Measurements from ENCODE around the gene STEAP1B.

The STEAP1B gene

GRCh38 chr7:22404421-22405023 is 95.5 kb downstream of the STEAP1B start:
- no peak overlapping the region for H3K4me3 ChIP-seq (ENCODE audit: low read depth, low read length)
- H3K36me3 ChIP-seq (ENCODE audit: control insufficient read depth, insufficient read depth, low read length): no peaks in the 10 kb centered on the region
- no peak overlapping the region for H3K9ac ChIP-seq (ENCODE audit: low read depth, low read length)
- H3K27me3 ChIP-seq (ENCODE audit: control insufficient read depth, insufficient read depth, low read length): no peaks in the 10 kb centered on the region
- no peaks in the 10 kb centered on the region for H3K4me1 ChIP-seq (ENCODE audit: control insufficient read depth, insufficient read depth, low read length)
- H3K9me3 ChIP-seq (ENCODE audit: control insufficient read depth, insufficient read depth, low read length): no peaks in the 10 kb centered on the region

DNA sequence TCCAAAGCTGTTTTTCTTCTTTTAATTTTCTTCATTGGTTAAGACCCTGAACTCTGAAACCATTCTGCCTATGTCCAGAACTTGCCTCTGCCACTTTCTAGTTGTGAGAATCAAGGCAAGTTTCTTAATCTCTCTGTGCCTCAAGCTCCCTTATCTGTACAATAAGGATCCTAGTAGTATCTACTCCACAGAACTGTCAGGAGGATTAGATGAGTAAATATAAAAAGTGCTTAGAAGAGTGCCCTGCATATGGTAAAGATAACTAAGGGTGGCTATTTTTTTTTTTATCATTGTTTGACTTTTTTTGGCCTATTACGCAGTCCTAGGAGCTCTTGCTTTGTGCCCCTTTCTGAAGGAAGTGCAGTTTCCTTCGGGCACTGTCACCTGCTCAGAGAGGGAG is 96.6 kb downstream of the STEAP1B start:
- Histone ChIP-seq H3K4me3 (ENCODE audit: low read depth, low read length) (no peak overlapping the region), H3K9ac (ENCODE audit: low read depth, low read length) (no peak overlapping the region), H3K36me3 (ENCODE audit: control insufficient read depth, insufficient read depth, low read length) (no peaks in the 10 kb centered on the region), H3K4me1 (ENCODE audit: control insufficient read depth, insufficient read depth, low read length) (no peaks in the 10 kb centered on the region), H3K9me3 (ENCODE audit: control insufficient read depth, insufficient read depth, low read length) (no peaks in the 10 kb centered on the region), H3K27me3 (ENCODE audit: control insufficient read depth, insufficient read depth, low read length) (no peaks in the 10 kb centered on the region)

- H3K27me3 ChIP-seq (ENCODE audit: control insufficient read depth, insufficient read depth, low read length): no peaks in the 10 kb centered on the region
- no peaks in the 10 kb centered on the region for H3K9me3 ChIP-seq (ENCODE audit: control insufficient read depth, insufficient read depth, low read length)
- no peaks in the 10 kb centered on the region for H3K36me3 ChIP-seq (ENCODE audit: control insufficient read depth, insufficient read depth, low read length)
- no peak overlapping the region for H3K9ac ChIP-seq (ENCODE audit: low read depth, low read length)
- no peaks in the 10 kb centered on the region for H3K4me1 ChIP-seq (ENCODE audit: control insufficient read depth, insufficient read depth, low read length)
- H3K4me3 ChIP-seq (ENCODE audit: low read depth, low read length): no peak overlapping the region
Observed at GRCh38 chr7:22402250-22402649, 97.7 kb downstream of the STEAP1B start.

DNA sequence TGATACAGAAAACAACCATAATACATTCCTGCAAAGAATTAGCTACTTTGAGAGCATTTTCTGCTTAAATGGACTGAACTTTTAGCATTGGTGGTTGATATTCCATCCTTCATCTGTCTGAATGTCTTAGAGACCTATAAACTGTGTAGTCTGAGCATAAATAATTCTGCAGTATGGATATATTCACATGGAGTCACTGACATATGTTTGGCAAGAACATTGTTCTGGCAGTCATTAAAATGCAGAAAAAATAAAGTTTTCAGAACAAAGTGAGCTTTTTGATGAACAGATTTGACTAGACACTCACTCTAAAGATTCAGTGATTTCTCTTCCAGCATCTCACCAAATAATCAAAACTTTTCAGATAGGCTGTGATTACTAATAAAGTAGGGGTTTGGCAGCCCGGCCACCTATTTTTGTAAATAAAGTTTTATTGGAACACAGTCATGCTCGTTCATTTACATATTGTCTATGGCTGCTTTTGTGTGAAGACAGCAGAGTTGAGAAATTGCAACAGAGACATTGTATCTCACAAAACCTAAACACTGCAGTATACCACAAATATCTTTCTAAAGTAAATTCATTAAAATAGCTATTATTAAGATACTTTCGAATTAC is 98.9 kb downstream of the STEAP1B start:
- no peaks in the 10 kb centered on the region for H3K36me3 ChIP-seq (ENCODE audit: control insufficient read depth, insufficient read depth, low read length)
- no peaks in the 10 kb centered on the region for H3K9me3 ChIP-seq (ENCODE audit: control insufficient read depth, insufficient read depth, low read length)
- H3K4me1 ChIP-seq (ENCODE audit: control insufficient read depth, insufficient read depth, low read length): no peaks in the 10 kb centered on the region
- H3K9ac ChIP-seq (ENCODE audit: low read depth, low read length): no peak overlapping the region
- no peaks in the 10 kb centered on the region for H3K27me3 ChIP-seq (ENCODE audit: control insufficient read depth, insufficient read depth, low read length)
- H3K4me3 ChIP-seq (ENCODE audit: low read depth, low read length): no peak overlapping the region

GRCh38 chr7:22400150-22400814 is 99.7 kb downstream of the STEAP1B start:
- Histone ChIP-seq H3K9ac (ENCODE audit: low read depth, low read length) (no peak overlapping the region), H3K9me3 (ENCODE audit: control insufficient read depth, insufficient read depth, low read length) (no peaks in the 10 kb centered on the region), H3K36me3 (ENCODE audit: control insufficient read depth, insufficient read depth, low read length) (no peaks in the 10 kb centered on the region), H3K4me3 (ENCODE audit: low read depth, low read length) (no peak overlapping the region), H3K4me1 (ENCODE audit: control insufficient read depth, insufficient read depth, low read length) (no peaks in the 10 kb centered on the region), H3K27me3 (ENCODE audit: control insufficient read depth, insufficient read depth, low read length) (no peaks in the 10 kb centered on the region)

DNA sequence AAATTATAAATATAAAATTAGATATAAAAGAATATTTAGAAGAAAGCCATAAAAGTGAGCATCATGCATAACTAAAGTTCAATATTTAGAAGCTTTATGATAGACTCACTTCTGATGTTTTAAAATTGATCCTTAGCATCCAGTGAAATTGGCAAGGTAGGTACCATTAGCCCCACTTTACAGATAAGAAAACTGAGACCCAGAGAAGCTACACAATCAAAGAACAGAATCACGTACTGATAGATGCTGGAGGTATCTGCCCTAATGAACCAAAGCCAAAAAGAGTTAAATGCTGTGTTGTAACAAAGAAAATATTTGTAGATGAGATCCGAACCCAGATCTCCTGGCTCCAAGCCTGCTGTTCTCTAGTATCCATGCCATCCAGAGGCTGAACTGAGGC is 100.4 kb downstream of the STEAP1B start:
- no peaks in the 10 kb centered on the region for H3K4me1 ChIP-seq (ENCODE audit: control insufficient read depth, insufficient read depth, low read length)
- no peak overlapping the region for H3K4me3 ChIP-seq (ENCODE audit: low read depth, low read length)
- no peaks in the 10 kb centered on the region for H3K9me3 ChIP-seq (ENCODE audit: control insufficient read depth, insufficient read depth, low read length)
- H3K36me3 ChIP-seq (ENCODE audit: control insufficient read depth, insufficient read depth, low read length): no peaks in the 10 kb centered on the region
- no peaks in the 10 kb centered on the region for H3K27me3 ChIP-seq (ENCODE audit: control insufficient read depth, insufficient read depth, low read length)
- H3K9ac ChIP-seq (ENCODE audit: low read depth, low read length): no peak overlapping the region

GRCh38 chr7:22399091-22399490 is 100.9 kb downstream of the STEAP1B start:
- Histone ChIP-seq H3K4me3 (ENCODE audit: low read depth, low read length) (no peak overlapping the region), H3K4me1 (ENCODE audit: control insufficient read depth, insufficient read depth, low read length) (no peaks in the 10 kb centered on the region), H3K9me3 (ENCODE audit: control insufficient read depth, insufficient read depth, low read length) (no peaks in the 10 kb centered on the region), H3K9ac (ENCODE audit: low read depth, low read length) (no peak overlapping the region), H3K27me3 (ENCODE audit: control insufficient read depth, insufficient read depth, low read length) (no peaks in the 10 kb centered on the region), H3K36me3 (ENCODE audit: control insufficient read depth, insufficient read depth, low read length) (no peaks in the 10 kb centered on the region)

- H3K36me3 ChIP-seq (ENCODE audit: control insufficient read depth, insufficient read depth, low read length): no peaks in the 10 kb centered on the region
- no peaks in the 10 kb centered on the region for H3K27me3 ChIP-seq (ENCODE audit: control insufficient read depth, insufficient read depth, low read length)
- no peak overlapping the region for H3K4me3 ChIP-seq (ENCODE audit: low read depth, low read length)
- H3K9ac ChIP-seq (ENCODE audit: low read depth, low read length): no peak overlapping the region
- no peaks in the 10 kb centered on the region for H3K9me3 ChIP-seq (ENCODE audit: control insufficient read depth, insufficient read depth, low read length)
- no peaks in the 10 kb centered on the region for H3K4me1 ChIP-seq (ENCODE audit: control insufficient read depth, insufficient read depth, low read length)
Observed at GRCh38 chr7:22397981-22398380, 102.0 kb downstream of the STEAP1B start.

DNA sequence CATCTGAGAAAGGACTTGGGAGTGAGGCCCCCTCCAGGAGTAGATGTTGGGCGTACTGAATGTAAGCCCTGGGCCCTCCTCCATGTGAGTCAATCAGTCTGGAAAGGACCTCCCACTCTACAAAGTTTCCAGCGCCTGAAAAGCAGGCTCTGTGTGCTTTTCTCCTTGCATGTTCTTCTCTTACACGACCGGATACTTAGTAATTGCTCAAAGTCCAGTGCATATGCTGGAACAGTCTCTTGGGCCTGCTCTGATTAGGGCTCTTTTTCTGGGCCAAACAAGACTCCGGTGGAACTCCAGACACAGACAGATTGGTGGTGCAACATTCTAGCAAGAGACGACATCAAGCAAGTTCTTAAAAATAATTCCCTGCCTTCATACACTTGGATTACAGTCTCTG is 104.8 kb downstream of the STEAP1B start:
- Histone ChIP-seq H3K27me3 (ENCODE audit: control insufficient read depth, insufficient read depth, low read length) (no peaks in the 10 kb centered on the region), H3K9me3 (ENCODE audit: control insufficient read depth, insufficient read depth, low read length) (no peaks in the 10 kb centered on the region), H3K4me1 (ENCODE audit: control insufficient read depth, insufficient read depth, low read length) (peaks cover 3% of the 10 kb centered on the region), H3K36me3 (ENCODE audit: control insufficient read depth, insufficient read depth, low read length) (no peaks in the 10 kb centered on the region), H3K9ac (ENCODE audit: low read depth, low read length) (no peak overlapping the region), H3K4me3 (ENCODE audit: low read depth, low read length) (no peak overlapping the region)

GRCh38 chr7:22394739-22395138 is 105.2 kb downstream of the STEAP1B start:
- H3K9ac ChIP-seq (ENCODE audit: low read depth, low read length): no peak overlapping the region
- no peaks in the 10 kb centered on the region for H3K9me3 ChIP-seq (ENCODE audit: control insufficient read depth, insufficient read depth, low read length)
- no peaks in the 10 kb centered on the region for H3K36me3 ChIP-seq (ENCODE audit: control insufficient read depth, insufficient read depth, low read length)
- H3K4me1 ChIP-seq (ENCODE audit: control insufficient read depth, insufficient read depth, low read length): peaks cover 3% of the 10 kb centered on the region
- H3K4me3 ChIP-seq (ENCODE audit: low read depth, low read length): no peak overlapping the region
- H3K27me3 ChIP-seq (ENCODE audit: control insufficient read depth, insufficient read depth, low read length): no peaks in the 10 kb centered on the region

DNA sequence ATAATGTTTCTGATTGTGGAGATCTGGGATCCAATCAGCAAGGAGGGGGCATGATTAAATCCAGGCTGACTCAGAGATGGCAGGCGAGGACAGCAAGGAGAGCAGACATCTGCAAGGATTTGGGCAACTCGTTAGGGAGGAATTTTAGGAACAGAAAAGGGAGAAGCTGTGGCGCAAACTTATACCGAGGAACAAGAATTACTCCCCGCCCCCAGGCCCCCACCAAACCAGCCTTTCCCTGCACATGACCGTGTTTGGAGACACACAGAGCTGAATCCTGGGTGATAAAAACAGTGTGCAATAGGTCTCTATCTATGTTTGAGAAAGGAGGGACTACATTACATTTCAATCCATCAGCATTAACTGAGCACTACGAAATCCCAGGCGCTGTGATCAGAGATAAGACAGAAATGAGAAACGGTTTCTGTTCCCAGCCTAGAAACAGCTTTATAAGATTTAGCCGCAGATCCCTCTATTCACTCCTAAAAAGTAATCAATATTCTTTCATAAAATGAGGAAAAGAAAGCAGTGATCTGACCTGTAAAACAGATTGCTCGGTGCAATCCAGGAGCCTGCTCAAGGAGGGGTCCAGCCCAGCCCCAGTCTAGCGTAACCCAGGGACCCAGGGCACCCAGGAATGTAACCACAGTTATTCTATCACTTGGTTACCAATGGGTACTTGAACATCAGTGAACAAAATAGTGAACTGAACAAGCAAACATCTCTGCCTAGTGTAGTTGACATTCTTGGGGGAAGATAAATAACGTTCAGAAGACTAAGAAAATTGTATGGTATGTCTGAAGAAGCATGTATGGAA is 105.9 kb downstream of the STEAP1B start:
- no peaks in the 10 kb centered on the region for H3K27me3 ChIP-seq (ENCODE audit: control insufficient read depth, insufficient read depth, low read length)
- no peak overlapping the region for H3K4me3 ChIP-seq (ENCODE audit: low read depth, low read length)
- no peak overlapping the region for H3K9ac ChIP-seq (ENCODE audit: low read depth, low read length)
- H3K4me1 ChIP-seq (ENCODE audit: control insufficient read depth, insufficient read depth, low read length): peaks cover 3% of the 10 kb centered on the region
- no peaks in the 10 kb centered on the region for H3K9me3 ChIP-seq (ENCODE audit: control insufficient read depth, insufficient read depth, low read length)
- H3K36me3 ChIP-seq (ENCODE audit: control insufficient read depth, insufficient read depth, low read length): no peaks in the 10 kb centered on the region

All from iPS-15b (cell line).